Neural cell (in vitro differentiated cells): ENCODE results near the gene MARS1. TPM values are rescaled to one million over a fixed set of nuclear protein-coding genes. Genes with fewer than 3 reads are reported as not detected.

Experiments used
- H2AFZ ChIP-seq: fragments of 200-600, 300-800 bp; sonication (generic), shearing (Covaris generic); 2 replicates; pipeline ENCODE4 v1.6.0; 2014; ENCODE audit warnings: low read depth, mild to moderate bottlenecking, antibody characterized with exemption, low read length, moderate library complexity
- H3F3A ChIP-seq: fragments of 200-600 bp; shearing (Covaris generic); 2 replicates; pipeline ENCODE4 v1.6.1; 2016; ENCODE audit warnings: mild to moderate bottlenecking, moderate library complexity, mixed read lengths, antibody characterized with exemption, low read length; ENCODE audit not compliant: insufficient read depth, poor library complexity, severe bottlenecking
- H3K27ac ChIP-seq: fragments of 200-600, 300-800 bp; sonication (generic), shearing (Covaris generic); 2 replicates; pipeline ENCODE4 v1.5.1; 2014; ENCODE audit warnings: mild to moderate bottlenecking, low read length, moderate library complexity
- H3K27me3 ChIP-seq: fragments of 300-800, 200-600 bp; sonication (generic), shearing (Covaris generic); 2 replicates; pipeline ENCODE4 v1.6.0; 2014; ENCODE audit warnings: mild to moderate bottlenecking, low read depth, low read length, moderate library complexity; ENCODE audit not compliant: insufficient read depth
- H3K36me3 ChIP-seq: fragments of 300-800, 200-600 bp; sonication (generic), shearing (Covaris generic); 2 replicates; pipeline ENCODE4 v1.5.1; 2014; ENCODE audit warnings: mild to moderate bottlenecking, antibody characterized with exemption, low read length, moderate library complexity; ENCODE audit not compliant: insufficient read depth
- H3K4me2 ChIP-seq: fragments of 300-800, 200-600 bp; sonication (generic), shearing (Covaris generic); 2 replicates; pipeline ENCODE4 v1.6.0; 2014; ENCODE audit warnings: mild to moderate bottlenecking, low read length
- H3K4me3 ChIP-seq: fragments of 300-800, 200-600 bp; sonication (generic), shearing (Covaris generic); 2 replicates; pipeline ENCODE4 v1.5.1; 2014; ENCODE audit warnings: mild to moderate bottlenecking, low read length, moderate library complexity
- H3K79me2 ChIP-seq: fragments of 200-600 bp; shearing (Covaris generic); replicated peaks from 2 replicates; pipeline ENCODE4 v1.6.0; 2014; ENCODE audit warnings: mild to moderate bottlenecking, low read length, moderate library complexity; ENCODE audit not compliant: insufficient read depth
- H3K9ac ChIP-seq: fragments of 300-800, 200-600 bp; sonication (generic), shearing (Covaris generic); 2 replicates; pipeline ENCODE4 v1.6.1; 2016; ENCODE audit warnings: mild to moderate bottlenecking, low read length, mixed read lengths
- H3K9me2 ChIP-seq: fragments of 200-600 bp; shearing (Covaris generic); 2 replicates; pipeline ENCODE4 v1.6.1; 2016; ENCODE audit warnings: mild to moderate bottlenecking, low read length, mixed read lengths; ENCODE audit not compliant: insufficient read depth
- H3K9me3 ChIP-seq: fragments of 200-600, 300-800 bp; sonication (generic), shearing (Covaris generic); 2 replicates; pipeline ENCODE4 v1.6.1; 2016; ENCODE audit warnings: mild to moderate bottlenecking, mixed run types, low read length, moderate library complexity, mixed read lengths
- H4K20me1 ChIP-seq: fragments of 200-600 bp; shearing (Covaris generic); 2 replicates; pipeline ENCODE4 v1.6.1; 2016; ENCODE audit warnings: mild to moderate bottlenecking, mixed run types; ENCODE audit not compliant: insufficient read depth
- EP300 ChIP-seq: fragments of 450-650 bp; conservative IDR thresholded peaks from 2 replicates; pipeline ENCODE4 v1.6.1; 2014; ENCODE audit warnings: antibody characterized with exemption, mild to moderate bottlenecking, moderate library complexity; ENCODE audit not compliant: poor library complexity, severe bottlenecking
- EZH2 ChIP-seq: fragments of 200-600, 300-800 bp; shearing (Covaris generic), sonication (generic); IDR thresholded peaks from 2 replicates; pipeline ENCODE4 v1.6.1; 2014; ENCODE audit warnings: antibody characterized with exemption, low read length, borderline replicate concordance, mild to moderate bottlenecking; ENCODE audit not compliant: insufficient read depth, poor library complexity, severe bottlenecking
- MXI1 ChIP-seq: fragments of 450-650 bp; conservative IDR thresholded peaks from 2 replicates; pipeline ENCODE4 v1.6.1; 2014; ENCODE audit warnings: antibody characterized with exemption, mild to moderate bottlenecking; ENCODE audit not compliant: poor library complexity, severe bottlenecking
- POLR2AphosphoS5 ChIP-seq: IDR thresholded peaks from 2 replicates; pipeline ENCODE4 v1.6.1; 2012
- RAD21 ChIP-seq: fragments of 450-650 bp; conservative IDR thresholded peaks from 2 replicates; pipeline ENCODE4 v1.6.1; 2014; ENCODE audit warnings: antibody characterized with exemption, mild to moderate bottlenecking, moderate library complexity
- SMC3 ChIP-seq: fragments of 450-650 bp; conservative IDR thresholded peaks from 2 replicates; pipeline ENCODE4 v1.6.1; 2014; ENCODE audit warnings: antibody characterized with exemption, mild to moderate bottlenecking, moderate library complexity; ENCODE audit not compliant: poor library complexity
- TAF1 ChIP-seq: IDR thresholded peaks from 2 replicates; pipeline ENCODE4 v1.6.1; 2012; ENCODE audit warnings: low read depth
- polyA plus RNA-seq: library from polyadenylated mRNA; depleted of rRNA; stranded (reverse); fragments of >200 nt; gene quantifications from 2 replicates; pipeline ENCODE4 v1.2.3, GENCODE V29; 2014
- TF ChIP-seq, protein P1 (sequence below): fragments of 450-650 bp; IDR thresholded peaks from 2 replicates; pipeline ENCODE4 v1.5.1; 2014; ENCODE audit warnings: antibody characterized with exemption, mild to moderate bottlenecking, moderate library complexity; ENCODE audit not compliant: poor library complexity, severe bottlenecking
- TF ChIP-seq, protein P2 (sequence below): IDR thresholded peaks from 2 replicates; pipeline ENCODE4 v1.6.1; 2012; ENCODE audit warnings: borderline replicate concordance

MARS1 gene
- polyA plus RNA-seq, 1 donor from 2014 or later: 321 TPM

DNA sequence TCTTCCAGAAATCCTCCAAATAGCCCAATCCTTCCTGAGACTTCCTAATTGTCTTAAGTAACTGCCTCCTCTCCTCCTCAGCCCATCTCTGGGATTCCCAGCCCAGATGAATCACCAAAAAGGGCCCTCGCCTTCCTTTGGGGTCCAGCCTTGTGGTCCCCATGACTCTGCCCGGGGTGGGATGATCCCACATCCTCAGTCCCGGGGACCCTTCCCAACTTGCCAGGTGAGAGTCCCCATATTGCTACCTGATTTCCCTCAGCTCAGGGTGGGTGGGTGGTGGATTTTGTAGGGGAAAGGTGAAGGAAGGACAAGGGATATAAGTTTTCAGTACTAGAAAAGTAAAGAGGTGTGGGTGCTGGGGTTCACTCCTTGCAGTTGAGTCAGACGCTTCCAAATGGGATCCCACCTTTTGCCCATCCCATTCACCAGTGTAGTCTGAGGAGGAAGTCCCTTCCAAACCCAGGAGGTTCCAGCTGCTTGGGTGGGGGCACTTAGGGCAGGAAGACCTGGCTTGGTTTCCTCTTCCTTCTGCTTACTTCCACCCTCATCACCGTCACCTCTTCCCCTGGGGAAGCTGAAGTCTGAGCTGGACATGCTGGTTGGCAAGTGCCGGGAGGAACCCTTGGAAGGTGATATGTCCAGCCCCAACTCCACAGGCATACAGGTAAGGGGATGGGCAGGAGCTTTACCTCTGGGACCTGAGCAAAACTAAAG lies 22.7 kb upstream of the MARS1 start:
- Histone ChIP-seq H3K27ac (no peak overlapping the region), H3K27me3 (peaks cover 32% of the 10 kb centered on the region), H3K79me2 (no peaks in the 10 kb centered on the region), H3K4me3 (no peak overlapping the region), H3K9me2 (no peaks in the 10 kb centered on the region), H3K36me3 (no peaks in the 10 kb centered on the region), H2AFZ (no peak overlapping the region), H3K9ac (no peak overlapping the region), H3F3A (no peaks in the 10 kb centered on the region), H3K9me3 (no peaks in the 10 kb centered on the region), H4K20me1 (no peaks in the 10 kb centered on the region), H3K4me2 (no peak overlapping the region)
- TF ChIP-seq EP300 (no peak), SMC3 (no peak), EZH2 (no peak), RAD21 (no peak), TAF1 (no peak), POLR2AphosphoS5 (no peak), MXI1 (no peak)
- TF ChIP-seq, protein P1, sequence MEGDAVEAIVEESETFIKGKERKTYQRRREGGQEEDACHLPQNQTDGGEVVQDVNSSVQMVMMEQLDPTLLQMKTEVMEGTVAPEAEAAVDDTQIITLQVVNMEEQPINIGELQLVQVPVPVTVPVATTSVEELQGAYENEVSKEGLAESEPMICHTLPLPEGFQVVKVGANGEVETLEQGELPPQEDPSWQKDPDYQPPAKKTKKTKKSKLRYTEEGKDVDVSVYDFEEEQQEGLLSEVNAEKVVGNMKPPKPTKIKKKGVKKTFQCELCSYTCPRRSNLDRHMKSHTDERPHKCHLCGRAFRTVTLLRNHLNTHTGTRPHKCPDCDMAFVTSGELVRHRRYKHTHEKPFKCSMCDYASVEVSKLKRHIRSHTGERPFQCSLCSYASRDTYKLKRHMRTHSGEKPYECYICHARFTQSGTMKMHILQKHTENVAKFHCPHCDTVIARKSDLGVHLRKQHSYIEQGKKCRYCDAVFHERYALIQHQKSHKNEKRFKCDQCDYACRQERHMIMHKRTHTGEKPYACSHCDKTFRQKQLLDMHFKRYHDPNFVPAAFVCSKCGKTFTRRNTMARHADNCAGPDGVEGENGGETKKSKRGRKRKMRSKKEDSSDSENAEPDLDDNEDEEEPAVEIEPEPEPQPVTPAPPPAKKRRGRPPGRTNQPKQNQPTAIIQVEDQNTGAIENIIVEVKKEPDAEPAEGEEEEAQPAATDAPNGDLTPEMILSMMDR: no peak
- TF ChIP-seq, protein P2, sequence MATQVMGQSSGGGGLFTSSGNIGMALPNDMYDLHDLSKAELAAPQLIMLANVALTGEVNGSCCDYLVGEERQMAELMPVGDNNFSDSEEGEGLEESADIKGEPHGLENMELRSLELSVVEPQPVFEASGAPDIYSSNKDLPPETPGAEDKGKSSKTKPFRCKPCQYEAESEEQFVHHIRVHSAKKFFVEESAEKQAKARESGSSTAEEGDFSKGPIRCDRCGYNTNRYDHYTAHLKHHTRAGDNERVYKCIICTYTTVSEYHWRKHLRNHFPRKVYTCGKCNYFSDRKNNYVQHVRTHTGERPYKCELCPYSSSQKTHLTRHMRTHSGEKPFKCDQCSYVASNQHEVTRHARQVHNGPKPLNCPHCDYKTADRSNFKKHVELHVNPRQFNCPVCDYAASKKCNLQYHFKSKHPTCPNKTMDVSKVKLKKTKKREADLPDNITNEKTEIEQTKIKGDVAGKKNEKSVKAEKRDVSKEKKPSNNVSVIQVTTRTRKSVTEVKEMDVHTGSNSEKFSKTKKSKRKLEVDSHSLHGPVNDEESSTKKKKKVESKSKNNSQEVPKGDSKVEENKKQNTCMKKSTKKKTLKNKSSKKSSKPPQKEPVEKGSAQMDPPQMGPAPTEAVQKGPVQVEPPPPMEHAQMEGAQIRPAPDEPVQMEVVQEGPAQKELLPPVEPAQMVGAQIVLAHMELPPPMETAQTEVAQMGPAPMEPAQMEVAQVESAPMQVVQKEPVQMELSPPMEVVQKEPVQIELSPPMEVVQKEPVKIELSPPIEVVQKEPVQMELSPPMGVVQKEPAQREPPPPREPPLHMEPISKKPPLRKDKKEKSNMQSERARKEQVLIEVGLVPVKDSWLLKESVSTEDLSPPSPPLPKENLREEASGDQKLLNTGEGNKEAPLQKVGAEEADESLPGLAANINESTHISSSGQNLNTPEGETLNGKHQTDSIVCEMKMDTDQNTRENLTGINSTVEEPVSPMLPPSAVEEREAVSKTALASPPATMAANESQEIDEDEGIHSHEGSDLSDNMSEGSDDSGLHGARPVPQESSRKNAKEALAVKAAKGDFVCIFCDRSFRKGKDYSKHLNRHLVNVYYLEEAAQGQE: no peak

DNA sequence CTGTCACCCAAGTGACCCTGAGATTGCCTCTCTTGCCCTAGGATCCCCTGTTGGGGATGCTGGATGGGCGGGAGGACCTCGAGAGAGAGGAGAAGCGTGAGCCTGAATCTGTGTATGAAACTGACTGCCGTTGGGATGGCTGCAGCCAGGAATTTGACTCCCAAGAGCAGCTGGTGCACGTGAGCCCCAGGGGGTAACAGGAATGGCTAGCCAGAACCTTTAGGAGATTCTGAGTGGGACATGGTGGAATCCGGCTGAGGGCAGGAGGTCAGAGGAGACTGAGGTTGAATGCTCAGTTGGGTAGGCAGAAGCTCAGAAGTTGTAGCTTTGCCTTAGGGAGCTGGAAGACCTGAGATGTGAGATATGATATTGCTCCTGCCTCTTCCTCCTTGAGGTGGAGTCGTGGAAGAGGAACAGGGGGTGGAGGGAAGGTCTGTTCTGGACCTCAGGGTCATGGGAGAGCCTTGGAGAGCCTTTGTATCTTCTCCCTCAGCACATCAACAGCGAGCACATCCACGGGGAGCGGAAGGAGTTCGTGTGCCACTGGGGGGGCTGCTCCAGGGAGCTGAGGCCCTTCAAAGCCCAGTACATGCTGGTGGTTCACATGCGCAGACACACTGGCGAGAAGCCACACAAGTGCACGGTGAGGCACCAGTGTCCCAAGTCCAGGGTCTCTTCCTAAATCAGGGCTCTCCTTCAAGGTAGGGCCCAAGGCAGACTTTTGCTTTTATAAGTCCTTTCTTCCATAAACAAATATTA lies 21.9 kb upstream of the MARS1 start:
- H3K4me3 ChIP-seq: no peak overlapping the region
- H3K4me2 ChIP-seq: no peak overlapping the region
- no peaks in the 10 kb centered on the region for H3K9me3 ChIP-seq
- no peaks in the 10 kb centered on the region for H4K20me1 ChIP-seq
- H3K36me3 ChIP-seq: no peaks in the 10 kb centered on the region
- no peak overlapping the region for H2AFZ ChIP-seq
- TF ChIP-seq, protein P1: no peak
- TF ChIP-seq SMC3 (no peak), TAF1 (no peak), EZH2 (no peak), RAD21 (no peak), EP300 (no peak), POLR2AphosphoS5 (no peak), MXI1 (no peak)
- TF ChIP-seq, protein P2: no peak
- H3K9me2 ChIP-seq: no peaks in the 10 kb centered on the region
- H3K27me3 ChIP-seq: peaks cover 29% of the 10 kb centered on the region
- no peak overlapping the region for H3K9ac ChIP-seq
- H3K79me2 ChIP-seq: no peaks in the 10 kb centered on the region
- no peak overlapping the region for H3K27ac ChIP-seq
- H3F3A ChIP-seq: no peaks in the 10 kb centered on the region
